DND-41 (cell line): Measurements from ENCODE around the gene MTTP.

Experiments
- ATAC-seq: fragments of 200-7000 bp; cut with Tn5 transposase; 3 replicates; pipeline ENCODE4 v1.9.1; 2021; ENCODE audit warnings: low read depth; ENCODE audit not compliant: insufficient read depth
- DNase-seq: peaks from one replicate; pipeline ENCODE4 v3.0.0-alpha.2; 2020
- H2AFZ ChIP-seq: 2 replicates; pipeline ENCODE4 v1.6.0; 2012; ENCODE audit warnings: low read depth, low read length
- H3K27ac ChIP-seq: 2 replicates; pipeline ENCODE4 v1.5.1; 2012; ENCODE audit warnings: low read length, inconsistent platforms
- H3K27me3 ChIP-seq: fragments of 200-600 bp; sonication (generic); 2 replicates; pipeline ENCODE4 v1.6.0; 2012; ENCODE audit warnings: low read length, mild to moderate bottlenecking, inconsistent platforms; ENCODE audit not compliant: insufficient read depth, poor library complexity
- H3K36me3 ChIP-seq: 2 replicates; pipeline ENCODE4 v1.5.1; 2012; ENCODE audit warnings: low read length, inconsistent platforms; ENCODE audit not compliant: insufficient read depth
- H3K4me1 ChIP-seq: 2 replicates; pipeline ENCODE4 v1.5.1; 2012; ENCODE audit warnings: mild to moderate bottlenecking, low read length; ENCODE audit not compliant: insufficient read depth
- H3K4me2 ChIP-seq: 2 replicates; pipeline ENCODE4 v1.6.0; 2012; ENCODE audit warnings: mild to moderate bottlenecking, moderate library complexity, low read length, inconsistent platforms; ENCODE audit not compliant: insufficient read depth
- H3K4me3 ChIP-seq, 2 experiments: fragments of 200-600 bp in 1 of 2; shearing (Covaris generic) in 1 of 2; 2 replicates each; pipeline ENCODE4 v1.5.1; 2012 to 2016; ENCODE audit warnings: inconsistent platforms in 2 of 2, low read length in 2 of 2, mild to moderate bottlenecking in 2 of 2, low read depth in 1 of 2, moderate library complexity in 1 of 2
- H3K79me2 ChIP-seq: 2 replicates; pipeline ENCODE4 v1.6.0; 2012; ENCODE audit warnings: low read length, inconsistent platforms; ENCODE audit not compliant: insufficient read depth
- H3K9ac ChIP-seq: 2 replicates; pipeline ENCODE4 v1.6.0; 2012; ENCODE audit warnings: low read depth, mild to moderate bottlenecking, inconsistent platforms, low read length, moderate library complexity
- H3K9me3 ChIP-seq: 2 replicates; pipeline ENCODE4 v1.5.1; 2012; ENCODE audit warnings: low read length, moderate library complexity, mild to moderate bottlenecking, inconsistent platforms; ENCODE audit not compliant: insufficient read depth, severe bottlenecking
- H4K20me1 ChIP-seq: 2 replicates; pipeline ENCODE4 v1.6.0; 2012; ENCODE audit warnings: low read length; ENCODE audit not compliant: insufficient read depth
- EZH2 ChIP-seq: IDR thresholded peaks from 3 replicates; pipeline ENCODE4 v1.6.1; 2012; ENCODE audit warnings: borderline replicate concordance, low read depth, mild to moderate bottlenecking, moderate library complexity, low read length, inconsistent platforms; ENCODE audit not compliant: severe bottlenecking
- TF ChIP-seq, protein P1 (sequence below): IDR thresholded peaks from 2 replicates; pipeline ENCODE4 v1.5.1; 2012; ENCODE audit warnings: borderline replicate concordance, low read length, moderate library complexity, mild to moderate bottlenecking; ENCODE audit not compliant: poor library complexity, severe bottlenecking; ENCODE audit errors: extremely low read depth

Gene MTTP

DNA sequence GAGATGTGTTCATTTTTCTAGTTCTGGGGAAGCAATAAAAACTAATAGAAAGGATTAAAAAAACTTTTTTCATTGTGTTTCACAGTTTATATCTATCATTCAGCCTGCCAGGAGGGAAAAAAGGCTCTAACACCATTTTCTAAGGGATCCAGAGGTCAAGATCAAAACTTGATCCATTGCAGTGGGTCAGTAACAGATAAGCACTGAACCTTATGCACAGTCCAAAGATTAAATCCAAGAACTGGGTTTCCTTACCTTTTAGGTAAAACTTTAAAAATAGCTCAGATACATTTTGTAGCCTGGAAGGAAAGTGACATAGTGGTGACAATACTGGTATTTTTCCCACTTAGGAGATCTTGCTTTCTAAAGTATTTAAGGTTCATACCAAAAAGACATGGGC lies 12.7 kb downstream of the MTTP start:
- Histone ChIP-seq H2AFZ (no peak overlapping the region), H3K4me1 (no peaks in the 10 kb centered on the region), H3K4me2 (no peak overlapping the region), H3K9me3 (no peaks in the 10 kb centered on the region), H3K36me3 (no peaks in the 10 kb centered on the region), H3K79me2 (no peaks in the 10 kb centered on the region), H3K4me3 (no peak overlapping the region), H3K27ac (no peak overlapping the region), H3K9ac (no peak overlapping the region), H4K20me1 (no peaks in the 10 kb centered on the region), H3K27me3 (no peaks in the 10 kb centered on the region)
- no peak for ATAC-seq
- TF ChIP-seq, protein P1, sequence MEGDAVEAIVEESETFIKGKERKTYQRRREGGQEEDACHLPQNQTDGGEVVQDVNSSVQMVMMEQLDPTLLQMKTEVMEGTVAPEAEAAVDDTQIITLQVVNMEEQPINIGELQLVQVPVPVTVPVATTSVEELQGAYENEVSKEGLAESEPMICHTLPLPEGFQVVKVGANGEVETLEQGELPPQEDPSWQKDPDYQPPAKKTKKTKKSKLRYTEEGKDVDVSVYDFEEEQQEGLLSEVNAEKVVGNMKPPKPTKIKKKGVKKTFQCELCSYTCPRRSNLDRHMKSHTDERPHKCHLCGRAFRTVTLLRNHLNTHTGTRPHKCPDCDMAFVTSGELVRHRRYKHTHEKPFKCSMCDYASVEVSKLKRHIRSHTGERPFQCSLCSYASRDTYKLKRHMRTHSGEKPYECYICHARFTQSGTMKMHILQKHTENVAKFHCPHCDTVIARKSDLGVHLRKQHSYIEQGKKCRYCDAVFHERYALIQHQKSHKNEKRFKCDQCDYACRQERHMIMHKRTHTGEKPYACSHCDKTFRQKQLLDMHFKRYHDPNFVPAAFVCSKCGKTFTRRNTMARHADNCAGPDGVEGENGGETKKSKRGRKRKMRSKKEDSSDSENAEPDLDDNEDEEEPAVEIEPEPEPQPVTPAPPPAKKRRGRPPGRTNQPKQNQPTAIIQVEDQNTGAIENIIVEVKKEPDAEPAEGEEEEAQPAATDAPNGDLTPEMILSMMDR = no peak
- no peak for DNase-seq

DNA sequence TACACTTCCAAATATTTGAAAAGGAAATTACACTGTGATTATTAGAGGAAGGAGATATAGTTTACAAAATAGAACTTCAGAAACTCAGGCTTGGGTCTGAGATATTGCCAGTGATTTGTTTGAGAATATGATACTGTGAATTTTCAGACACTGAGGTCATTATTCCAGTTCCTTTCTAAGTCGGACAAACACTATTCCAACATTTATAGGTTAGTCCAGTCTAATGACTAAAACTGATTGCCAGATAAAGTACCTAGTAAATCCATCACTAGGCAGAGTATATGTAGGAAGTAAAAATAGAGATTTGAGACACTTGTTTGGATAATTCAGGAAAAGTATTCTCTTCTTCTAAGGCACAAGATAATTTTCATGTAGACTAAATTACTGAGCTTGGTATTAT lies 13.2 kb downstream of the MTTP start:
- H2AFZ ChIP-seq = no peak overlapping the region
- no peaks in the 10 kb centered on the region for H3K4me1 ChIP-seq
- no peaks in the 10 kb centered on the region for H3K79me2 ChIP-seq
- no peak overlapping the region for H3K9ac ChIP-seq
- DNase-seq (no peak), ATAC-seq (no peak)
- H4K20me1 ChIP-seq = no peaks in the 10 kb centered on the region
- no peaks in the 10 kb centered on the region for H3K27me3 ChIP-seq
- H3K9me3 ChIP-seq = no peaks in the 10 kb centered on the region
- no peak overlapping the region for H3K4me2 ChIP-seq
- H3K27ac ChIP-seq = no peak overlapping the region
- TF ChIP-seq EZH2 = no peak
- TF ChIP-seq, protein P1 = no peak
- H3K36me3 ChIP-seq = no peaks in the 10 kb centered on the region
- no peak overlapping the region for H3K4me3 ChIP-seq

DNA sequence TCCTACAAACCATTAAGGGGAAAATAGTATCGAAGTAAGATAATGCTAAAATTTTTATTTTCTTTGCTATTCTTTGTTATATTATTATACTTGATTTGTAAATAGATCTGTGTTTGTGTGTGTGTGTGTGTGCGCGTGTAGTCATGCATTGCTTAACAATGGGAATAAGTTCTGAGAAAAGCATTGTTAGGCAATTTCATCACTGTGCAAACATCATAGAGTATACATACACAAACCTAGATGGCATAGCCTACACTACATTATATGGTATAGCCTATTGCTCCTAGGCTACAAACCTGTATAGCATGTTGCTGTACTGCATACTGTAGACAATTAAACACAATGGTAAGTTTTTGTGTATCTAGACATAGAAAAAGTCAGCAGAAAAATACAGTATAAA lies 17.1 kb downstream of the MTTP start:
- TF ChIP-seq, protein P1 = no peak
- no peak for TF ChIP-seq EZH2
- no peaks in the 10 kb centered on the region for H4K20me1 ChIP-seq
- H3K9me3 ChIP-seq = no peaks in the 10 kb centered on the region
- H3K4me1 ChIP-seq = no peaks in the 10 kb centered on the region
- H3K79me2 ChIP-seq = no peaks in the 10 kb centered on the region
- DNase-seq (no peak), ATAC-seq (no peak)
- no peak overlapping the region for H3K9ac ChIP-seq
- H3K36me3 ChIP-seq = no peaks in the 10 kb centered on the region
- H2AFZ ChIP-seq = no peak overlapping the region
- no peaks in the 10 kb centered on the region for H3K27me3 ChIP-seq
- H3K27ac ChIP-seq = no peak overlapping the region
- H3K4me3 ChIP-seq = no peak overlapping the region
- H3K4me2 ChIP-seq = no peak overlapping the region
